Neural progenitor cell (in vitro differentiated cells): ENCODE data around the gene MED10.

ENCODE experiments used
- EZH2 ChIP-seq: fragments of 200-600 bp; sonication (generic); IDR thresholded peaks from 2 replicates; pipeline ENCODE4 v1.6.1; 2017; ENCODE audit warnings: antibody characterized with exemption, mild to moderate bottlenecking, moderate library complexity
- TF ChIP-seq, protein P1 (sequence below): fragments of 200-600 bp; sonication (generic); IDR thresholded peaks from 2 replicates; pipeline ENCODE4 v1.5.1; 2017; ENCODE audit warnings: antibody characterized with exemption, mild to moderate bottlenecking

DNA sequence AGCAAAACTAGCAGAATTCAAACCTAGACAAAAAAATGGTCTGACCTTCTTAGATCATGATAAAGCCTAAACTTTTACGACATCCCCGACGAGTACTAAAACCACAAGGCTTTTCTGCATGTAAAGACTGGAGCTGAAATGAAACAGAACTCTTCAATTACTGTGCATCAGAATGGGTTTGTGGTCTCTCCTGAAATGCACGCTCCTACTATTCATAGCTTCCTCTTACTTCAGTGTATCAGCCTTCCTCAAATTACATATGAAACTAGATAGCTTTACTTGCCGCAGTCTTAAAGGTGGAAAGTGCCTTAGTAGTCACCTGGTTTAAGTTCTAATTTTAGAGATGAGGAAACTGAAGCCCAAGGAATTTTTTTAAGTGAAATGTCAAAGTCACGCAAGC is 24.6 kb upstream of the MED10 start:
- TF ChIP-seq, protein P1, sequence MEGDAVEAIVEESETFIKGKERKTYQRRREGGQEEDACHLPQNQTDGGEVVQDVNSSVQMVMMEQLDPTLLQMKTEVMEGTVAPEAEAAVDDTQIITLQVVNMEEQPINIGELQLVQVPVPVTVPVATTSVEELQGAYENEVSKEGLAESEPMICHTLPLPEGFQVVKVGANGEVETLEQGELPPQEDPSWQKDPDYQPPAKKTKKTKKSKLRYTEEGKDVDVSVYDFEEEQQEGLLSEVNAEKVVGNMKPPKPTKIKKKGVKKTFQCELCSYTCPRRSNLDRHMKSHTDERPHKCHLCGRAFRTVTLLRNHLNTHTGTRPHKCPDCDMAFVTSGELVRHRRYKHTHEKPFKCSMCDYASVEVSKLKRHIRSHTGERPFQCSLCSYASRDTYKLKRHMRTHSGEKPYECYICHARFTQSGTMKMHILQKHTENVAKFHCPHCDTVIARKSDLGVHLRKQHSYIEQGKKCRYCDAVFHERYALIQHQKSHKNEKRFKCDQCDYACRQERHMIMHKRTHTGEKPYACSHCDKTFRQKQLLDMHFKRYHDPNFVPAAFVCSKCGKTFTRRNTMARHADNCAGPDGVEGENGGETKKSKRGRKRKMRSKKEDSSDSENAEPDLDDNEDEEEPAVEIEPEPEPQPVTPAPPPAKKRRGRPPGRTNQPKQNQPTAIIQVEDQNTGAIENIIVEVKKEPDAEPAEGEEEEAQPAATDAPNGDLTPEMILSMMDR, result no peak
- no peak for TF ChIP-seq EZH2
